ENCODE results near the gene CENPF.
"Not testable (repeated sequence)": the region's sequence is repeated elsewhere in the genome, so short reads cannot be mapped to it uniquely, and the experiment has no call there.

The CENPF gene, protein sequence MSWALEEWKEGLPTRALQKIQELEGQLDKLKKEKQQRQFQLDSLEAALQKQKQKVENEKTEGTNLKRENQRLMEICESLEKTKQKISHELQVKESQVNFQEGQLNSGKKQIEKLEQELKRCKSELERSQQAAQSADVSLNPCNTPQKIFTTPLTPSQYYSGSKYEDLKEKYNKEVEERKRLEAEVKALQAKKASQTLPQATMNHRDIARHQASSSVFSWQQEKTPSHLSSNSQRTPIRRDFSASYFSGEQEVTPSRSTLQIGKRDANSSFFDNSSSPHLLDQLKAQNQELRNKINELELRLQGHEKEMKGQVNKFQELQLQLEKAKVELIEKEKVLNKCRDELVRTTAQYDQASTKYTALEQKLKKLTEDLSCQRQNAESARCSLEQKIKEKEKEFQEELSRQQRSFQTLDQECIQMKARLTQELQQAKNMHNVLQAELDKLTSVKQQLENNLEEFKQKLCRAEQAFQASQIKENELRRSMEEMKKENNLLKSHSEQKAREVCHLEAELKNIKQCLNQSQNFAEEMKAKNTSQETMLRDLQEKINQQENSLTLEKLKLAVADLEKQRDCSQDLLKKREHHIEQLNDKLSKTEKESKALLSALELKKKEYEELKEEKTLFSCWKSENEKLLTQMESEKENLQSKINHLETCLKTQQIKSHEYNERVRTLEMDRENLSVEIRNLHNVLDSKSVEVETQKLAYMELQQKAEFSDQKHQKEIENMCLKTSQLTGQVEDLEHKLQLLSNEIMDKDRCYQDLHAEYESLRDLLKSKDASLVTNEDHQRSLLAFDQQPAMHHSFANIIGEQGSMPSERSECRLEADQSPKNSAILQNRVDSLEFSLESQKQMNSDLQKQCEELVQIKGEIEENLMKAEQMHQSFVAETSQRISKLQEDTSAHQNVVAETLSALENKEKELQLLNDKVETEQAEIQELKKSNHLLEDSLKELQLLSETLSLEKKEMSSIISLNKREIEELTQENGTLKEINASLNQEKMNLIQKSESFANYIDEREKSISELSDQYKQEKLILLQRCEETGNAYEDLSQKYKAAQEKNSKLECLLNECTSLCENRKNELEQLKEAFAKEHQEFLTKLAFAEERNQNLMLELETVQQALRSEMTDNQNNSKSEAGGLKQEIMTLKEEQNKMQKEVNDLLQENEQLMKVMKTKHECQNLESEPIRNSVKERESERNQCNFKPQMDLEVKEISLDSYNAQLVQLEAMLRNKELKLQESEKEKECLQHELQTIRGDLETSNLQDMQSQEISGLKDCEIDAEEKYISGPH (N-terminal part only)

DNA sequence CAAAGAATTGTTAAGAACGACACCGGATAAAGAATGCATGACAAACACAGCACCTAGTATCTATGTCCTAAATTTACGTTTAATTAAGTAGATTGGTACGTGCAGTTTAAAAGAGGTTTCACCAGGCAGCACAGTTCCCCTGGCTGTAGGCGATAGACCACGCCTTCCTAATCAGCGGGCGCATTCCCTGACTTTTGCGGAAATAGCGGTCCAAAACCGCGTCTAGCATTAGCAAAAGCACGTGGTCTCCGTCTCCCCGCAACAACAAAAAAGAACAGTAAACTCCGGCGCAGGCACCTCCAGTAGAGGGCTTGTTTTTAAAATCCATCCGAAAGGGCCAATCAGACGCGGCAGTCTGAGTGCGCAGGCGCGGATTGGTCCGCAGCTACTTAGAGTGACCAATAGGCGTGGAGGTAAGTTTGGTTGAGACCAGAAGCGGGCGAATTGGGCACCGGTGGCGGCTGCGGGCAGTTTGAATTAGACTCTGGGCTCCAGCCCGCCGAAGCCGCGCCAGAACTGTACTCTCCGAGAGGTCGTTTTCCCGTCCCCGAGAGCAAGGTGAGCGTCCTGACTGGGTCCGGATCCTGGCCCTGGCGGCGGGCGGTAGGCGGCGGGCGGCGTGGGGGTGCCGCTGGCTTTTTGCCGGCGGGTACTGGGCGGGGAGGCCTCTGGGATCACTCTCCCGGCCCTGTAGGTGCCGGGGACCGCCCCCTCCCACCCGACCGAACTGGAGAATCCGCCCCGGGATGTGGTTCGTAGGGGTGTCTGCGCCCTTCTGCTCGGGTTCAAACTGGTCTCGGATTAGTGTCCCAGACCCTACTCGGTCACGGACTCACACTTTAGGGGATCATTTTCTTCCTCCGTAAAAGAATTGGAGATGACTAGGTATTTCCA, at the start of gene CENPF:
CENPF (plus strand) TSS at position 432 of the 894 bp plus-strand sequence. CDS start 10,560 bp downstream, outside the sequence.
- DNase-seq (ENCODE audit: low read depth), result peak; percentile 84

GRCh38 chr1:214557952-214558735, 44.9 kb upstream of the CENPF start:
- no peak for DNase-seq (ENCODE audit: low read depth)

- DNase-seq (ENCODE audit: low read depth), result no peak
These were observed 39.1 kb upstream of the CENPF start for GRCh38 chr1:214563881-214564280.

- no peak for DNase-seq (ENCODE audit: low read depth)
These were observed 37.7 kb upstream of the CENPF start for GRCh38 chr1:214565310-214565709.

GRCh38 chr1:214566158-214567104, 36.6 kb upstream of the CENPF start:
- no peak for DNase-seq (ENCODE audit: low read depth)

DNA sequence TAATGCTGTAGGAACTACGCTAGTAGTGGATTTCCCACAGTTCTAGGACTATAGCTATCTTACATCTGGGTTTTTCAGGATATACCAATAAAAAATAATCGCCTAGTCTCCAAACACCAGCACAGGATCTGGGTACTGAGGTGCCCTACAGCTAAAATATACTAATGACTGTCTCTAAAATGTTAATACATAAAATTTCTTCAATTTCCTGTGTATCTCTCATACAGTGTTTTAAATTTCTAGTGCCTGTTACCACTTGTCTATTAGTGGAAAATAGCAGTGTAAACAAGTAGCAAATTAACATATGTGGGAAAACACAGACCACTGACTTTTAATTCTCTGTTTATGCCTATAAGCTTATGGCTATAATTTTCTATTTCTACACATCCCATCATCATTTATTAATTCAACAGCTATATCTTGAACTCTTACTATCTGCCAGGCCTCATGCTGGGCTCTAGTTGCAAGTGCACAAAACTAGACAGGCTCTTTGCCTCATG, 35.5 kb upstream of the CENPF start:
- no peak for DNase-seq (ENCODE audit: low read depth)

DNA sequence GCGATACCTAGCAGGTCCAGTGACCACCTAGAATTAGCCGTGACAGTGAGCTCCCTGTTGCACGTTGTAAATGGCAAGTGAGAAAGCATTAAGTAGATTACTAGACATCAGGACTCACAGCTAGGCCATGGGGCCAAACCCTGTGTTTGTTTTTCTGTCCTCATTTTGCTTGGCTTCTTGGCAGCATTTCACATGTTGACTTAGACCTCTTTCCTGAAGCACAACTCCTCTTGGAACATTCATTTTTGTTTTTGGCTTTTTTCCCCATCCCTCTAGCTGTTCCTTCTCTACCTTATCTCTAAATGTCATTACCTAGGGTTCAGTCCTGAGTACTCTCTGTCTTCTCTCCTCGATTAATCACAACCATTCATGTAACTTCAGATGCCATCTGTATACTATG, 34.7 kb upstream of the CENPF start:
- no peak for DNase-seq (ENCODE audit: low read depth)

GRCh38 chr1:214569357-214570004, 33.5 kb upstream of the CENPF start:
- DNase-seq (ENCODE audit: low read depth), result no peak

- DNase-seq (ENCODE audit: low read depth), result no peak
These were observed 32.6 kb upstream of the CENPF start for GRCh38 chr1:214570442-214570841.

DNA sequence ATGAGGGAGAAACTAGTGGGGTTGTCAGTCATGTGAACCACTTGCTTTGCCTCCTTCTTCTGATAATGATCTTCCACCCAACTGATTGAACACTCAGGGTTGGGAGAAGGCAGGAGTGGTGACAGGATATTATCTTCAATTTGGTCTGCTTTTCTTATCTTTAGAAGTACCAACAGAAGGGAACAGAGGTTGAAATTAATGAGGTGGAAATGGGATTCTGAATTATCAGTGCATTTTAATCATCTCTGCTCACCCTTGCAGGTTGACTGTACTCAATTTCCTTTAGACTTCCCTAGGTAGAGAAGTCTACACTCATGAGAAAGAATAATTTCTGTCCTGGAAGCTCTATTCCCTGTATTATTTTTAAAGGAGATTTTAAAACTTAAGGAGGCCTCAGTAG, 31.7 kb upstream of the CENPF start:
- no peak for DNase-seq (ENCODE audit: low read depth)

DNA sequence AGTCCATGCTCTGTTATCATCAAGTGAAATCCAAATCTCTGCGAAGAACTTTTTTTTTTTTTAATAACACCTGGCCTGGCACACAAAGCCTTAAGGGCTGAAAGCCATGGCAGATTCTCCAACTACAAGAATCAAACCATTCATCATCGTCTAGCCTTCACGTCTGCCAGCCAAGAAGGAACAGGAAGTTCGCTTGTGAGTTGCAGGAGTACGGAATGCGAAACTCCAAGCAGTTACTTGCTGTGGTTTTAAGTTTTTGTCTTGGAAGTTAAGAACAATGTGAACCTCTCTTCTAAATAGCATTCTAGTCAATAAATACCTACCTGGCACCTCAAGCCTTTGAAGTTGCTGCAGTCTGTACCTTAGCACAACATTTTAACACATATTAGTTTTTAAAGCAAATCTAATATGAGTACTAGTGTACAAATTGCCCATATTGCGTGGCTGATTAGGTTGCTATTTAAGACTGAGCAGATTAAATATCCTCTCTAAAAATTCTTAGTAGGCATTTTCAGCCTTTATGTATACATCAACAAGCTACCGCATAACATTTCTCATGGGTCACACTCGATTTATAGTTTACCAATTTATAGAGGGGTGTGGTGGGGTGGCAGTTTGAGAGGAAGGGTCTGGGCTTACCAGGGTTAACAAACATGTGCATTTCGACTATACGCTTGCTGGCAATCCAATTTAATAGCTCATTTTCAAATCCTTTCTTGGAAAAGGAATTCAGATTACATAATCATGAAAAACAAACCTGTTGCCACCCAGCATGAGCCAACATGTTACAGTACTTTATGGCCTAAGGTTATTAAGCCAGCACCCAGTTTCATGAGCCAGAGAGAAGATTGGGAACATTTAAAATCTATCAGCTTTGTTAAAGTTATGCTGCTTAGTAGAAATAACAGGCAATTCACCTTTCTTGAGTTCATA, 29.3 kb upstream of the CENPF start:
- no peak for DNase-seq (ENCODE audit: low read depth)

DNA sequence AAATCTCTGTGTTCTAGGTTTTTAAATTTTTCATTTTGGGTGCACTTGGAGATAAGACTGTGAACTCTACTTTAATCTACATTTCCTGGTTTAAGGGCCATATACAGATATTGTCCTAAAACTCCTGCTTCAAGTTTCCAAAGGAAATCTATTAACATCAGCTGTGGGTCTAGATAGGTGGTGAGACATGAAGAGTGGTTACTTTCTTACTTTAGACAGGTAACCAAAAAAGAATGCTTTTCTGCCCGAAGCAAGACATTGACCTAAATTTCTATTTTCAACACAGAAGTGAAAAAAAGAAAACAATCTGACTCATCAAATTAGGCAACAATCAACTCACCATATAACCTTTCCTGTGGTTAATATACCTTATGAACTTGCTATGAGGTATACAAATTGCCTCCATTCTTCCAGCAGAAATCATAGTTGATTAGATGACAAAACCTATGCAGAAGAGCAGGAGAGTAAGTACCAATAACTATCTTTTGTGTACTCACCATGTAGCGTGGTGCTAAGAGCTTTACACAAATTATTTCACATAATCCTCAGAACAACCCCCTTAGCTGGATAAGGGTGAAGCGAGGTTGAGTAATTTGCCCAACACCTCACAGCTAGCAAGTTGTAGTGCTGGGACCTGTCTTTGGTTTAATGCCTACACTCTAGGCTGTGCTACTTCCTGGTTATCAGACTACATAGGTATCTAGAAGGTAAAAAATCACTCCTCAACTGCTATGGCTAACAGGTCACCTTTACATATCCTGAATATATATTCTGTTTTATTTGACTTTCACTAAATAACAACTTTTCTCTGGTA, 28.2 kb upstream of the CENPF start:
- DNase-seq (ENCODE audit: low read depth), result no peak

DNA sequence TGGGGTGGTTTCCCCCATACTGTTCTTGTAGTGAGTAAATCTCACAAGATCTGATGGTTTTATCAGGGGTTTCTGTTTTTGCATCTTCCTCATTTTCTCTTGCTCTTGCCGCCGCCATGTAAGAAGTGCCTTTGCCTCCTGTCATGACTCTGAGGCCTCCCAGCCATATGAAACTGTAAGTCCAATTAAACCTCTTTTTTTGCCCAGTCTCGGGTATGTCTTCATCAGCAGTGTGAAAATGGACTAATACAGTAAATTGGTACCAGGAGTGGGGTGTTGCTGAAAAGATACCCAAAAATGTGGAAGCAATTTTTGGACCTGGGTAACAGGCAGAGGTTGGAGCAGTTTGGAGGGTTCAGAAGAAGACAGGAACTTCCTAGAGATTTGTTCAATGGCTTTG, 26.9 kb upstream of the CENPF start:
- not testable (repeated sequence) for DNase-seq (ENCODE audit: low read depth)

DNA sequence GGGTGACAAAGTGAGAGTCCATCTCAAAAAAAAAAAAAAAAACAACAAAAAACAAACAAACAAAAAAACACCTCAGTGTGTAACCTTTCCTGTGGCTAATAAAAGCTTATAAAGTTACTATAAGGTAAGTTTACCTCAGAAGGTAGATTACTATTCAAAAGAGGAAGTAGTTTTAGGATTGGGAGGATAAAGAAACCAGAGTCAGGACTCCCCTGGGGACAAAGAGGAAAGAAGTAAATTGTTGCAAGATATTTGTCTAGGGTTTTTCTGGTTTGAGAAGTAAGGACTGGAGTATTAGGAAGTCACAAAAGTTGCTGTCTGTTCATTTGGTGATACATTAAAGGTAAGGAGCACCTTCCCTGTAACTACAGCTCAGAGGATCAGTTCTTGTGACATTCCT, 23.8 kb upstream of the CENPF start:
- DNase-seq (ENCODE audit: low read depth), result no peak

DNA sequence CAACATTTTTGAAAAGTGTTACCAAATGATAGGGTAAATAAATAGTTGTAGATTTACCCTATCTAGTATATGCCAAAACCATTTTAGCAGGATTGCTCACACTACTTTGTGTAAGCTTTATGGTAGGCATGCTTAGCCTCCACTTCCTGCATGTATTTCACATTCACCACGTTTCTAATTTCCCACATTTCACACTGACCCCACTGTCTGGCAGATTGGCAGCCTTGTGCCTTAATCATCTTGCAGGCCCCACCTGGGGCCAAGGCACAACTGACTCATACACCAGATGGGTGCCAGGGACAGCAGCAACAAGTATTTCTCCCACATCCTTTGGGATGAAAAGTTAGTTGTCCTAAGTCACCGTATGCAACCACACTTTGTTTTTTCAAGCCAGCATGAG, 21.2 kb upstream of the CENPF start:
- no peak for DNase-seq (ENCODE audit: low read depth)

DNA sequence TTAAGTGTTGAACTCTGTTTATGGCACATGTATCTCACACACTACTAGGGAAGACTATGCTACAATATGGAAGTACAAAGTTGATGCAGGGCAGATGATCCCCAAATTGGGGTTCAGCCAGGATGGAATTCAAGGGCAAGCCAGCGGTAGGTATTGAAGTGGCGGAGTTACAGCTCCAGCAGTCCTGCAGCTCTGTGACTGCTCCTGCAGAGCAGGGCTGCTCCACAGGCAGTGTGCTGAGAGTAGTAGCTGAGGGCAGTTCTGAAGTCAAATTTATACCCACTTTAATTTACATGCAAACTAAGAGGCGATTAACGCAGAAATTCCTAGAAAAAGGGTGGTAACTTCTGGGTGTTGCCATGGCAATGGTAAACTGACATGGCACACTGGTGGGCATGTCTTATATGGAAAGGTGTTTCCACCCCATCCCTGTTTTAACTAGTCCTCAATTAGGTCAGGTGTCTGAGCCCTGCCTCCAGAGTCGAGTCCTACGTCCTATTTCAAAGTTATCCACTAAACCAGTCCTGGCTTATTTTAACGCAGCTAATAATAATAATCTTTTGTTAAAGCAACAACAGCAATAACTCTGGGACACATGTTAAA, 20.6 kb upstream of the CENPF start:
- no peak for DNase-seq (ENCODE audit: low read depth)

Measured in stimulated activated CD4-positive, alpha-beta T cell treated with anti-CD3 and anti-CD28 coated beads, Interleukin-2, amount 100 ng/mL, for 4 hours (primary cell).